ENCODE results near the gene ANKS3. TPM values are rescaled to one million over a fixed set of nuclear protein-coding genes. Genes with fewer than 3 reads are reported as not detected.

Gene ANKS3
- total and polyA plus RNA-seq, 8 donors, result 11.6 to 183 (median 25.9) TPM

DNA sequence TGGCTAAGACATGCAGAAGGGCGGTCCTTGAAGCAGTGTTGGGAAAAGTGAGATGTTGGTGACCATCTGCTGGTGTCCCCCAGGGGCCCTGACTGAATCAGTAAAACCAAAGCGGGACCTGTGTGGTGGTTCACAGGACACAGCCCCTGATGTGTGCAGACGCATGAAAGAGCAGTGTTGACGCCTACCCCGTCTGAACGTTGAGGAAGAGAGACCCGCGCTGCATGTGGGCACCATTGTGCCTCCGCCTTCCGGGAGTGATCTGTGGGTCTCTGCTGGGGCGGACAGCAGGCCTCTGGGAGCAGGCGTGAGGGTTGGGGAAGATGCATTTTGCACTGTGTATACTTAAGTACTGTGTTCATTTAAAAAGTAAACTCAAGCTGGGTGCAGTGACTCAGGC is 77.8 kb downstream of the ANKS3 start:
- peaks cover 57 to 79% (median 59%) of the 10 kb centered on the region in 4 donors for H3K4me1 ChIP-seq
- H3K27me3 ChIP-seq, result no peaks in the 10 kb centered on the region
- intact Hi-C loops (cut with DNase I; ENCODE audit: low total_unique reads), result no loop called here
- H3K36me3 ChIP-seq, result peaks cover 62 to 95% (median 91%) of the 10 kb centered on the region in 4 donors
- TF ChIP-seq, protein P1, sequence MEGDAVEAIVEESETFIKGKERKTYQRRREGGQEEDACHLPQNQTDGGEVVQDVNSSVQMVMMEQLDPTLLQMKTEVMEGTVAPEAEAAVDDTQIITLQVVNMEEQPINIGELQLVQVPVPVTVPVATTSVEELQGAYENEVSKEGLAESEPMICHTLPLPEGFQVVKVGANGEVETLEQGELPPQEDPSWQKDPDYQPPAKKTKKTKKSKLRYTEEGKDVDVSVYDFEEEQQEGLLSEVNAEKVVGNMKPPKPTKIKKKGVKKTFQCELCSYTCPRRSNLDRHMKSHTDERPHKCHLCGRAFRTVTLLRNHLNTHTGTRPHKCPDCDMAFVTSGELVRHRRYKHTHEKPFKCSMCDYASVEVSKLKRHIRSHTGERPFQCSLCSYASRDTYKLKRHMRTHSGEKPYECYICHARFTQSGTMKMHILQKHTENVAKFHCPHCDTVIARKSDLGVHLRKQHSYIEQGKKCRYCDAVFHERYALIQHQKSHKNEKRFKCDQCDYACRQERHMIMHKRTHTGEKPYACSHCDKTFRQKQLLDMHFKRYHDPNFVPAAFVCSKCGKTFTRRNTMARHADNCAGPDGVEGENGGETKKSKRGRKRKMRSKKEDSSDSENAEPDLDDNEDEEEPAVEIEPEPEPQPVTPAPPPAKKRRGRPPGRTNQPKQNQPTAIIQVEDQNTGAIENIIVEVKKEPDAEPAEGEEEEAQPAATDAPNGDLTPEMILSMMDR (IDR thresholded peaks at IDR 0.05), result no peak
- TF ChIP-seq POLR2AphosphoS5 (IDR thresholded peaks at IDR 0.05) (no peak), EP300 (IDR thresholded peaks at IDR 0.05) (no peak), POLR2A (IDR thresholded peaks at IDR 0.05) (no peak)
- no peak overlapping the region for H3K4me3 ChIP-seq
- peak overlapping the region in 3 of 5 donors; percentile 23 to 81 (median 80) for H3K27ac ChIP-seq
- DNase-seq, result no peak
- no peaks in the 10 kb centered on the region for H3K9me3 ChIP-seq
- 87 to 92% (median 90%) methylated on average over 12 of the region's 12 CpGs for WGBS, 5 donors

DNA sequence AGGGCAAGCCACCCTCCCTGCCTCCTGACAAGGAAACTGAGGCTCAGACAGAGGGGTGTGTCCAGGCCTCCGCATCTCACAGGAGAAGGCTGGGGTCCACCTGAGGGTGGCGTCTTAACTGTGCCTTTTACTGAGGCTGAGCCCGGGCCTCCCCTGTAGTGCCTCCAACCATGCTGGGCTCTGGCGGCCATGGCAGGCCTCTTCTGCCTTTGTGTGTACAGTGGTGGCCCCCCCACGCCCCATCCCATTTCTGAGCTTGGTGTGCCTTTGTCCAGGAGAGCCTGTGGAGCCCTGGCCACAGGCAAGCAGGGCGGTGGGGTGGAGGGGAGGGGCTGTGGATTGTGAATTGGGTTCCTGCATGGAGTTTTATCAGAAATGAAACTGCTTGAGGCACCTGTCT is 78.3 kb downstream of the ANKS3 start:
- WGBS, 5 donors, result 67 to 84% (median 81%) methylated on average over 3 to 6 of the region's 6 CpGs
- intact Hi-C loops (cut with DNase I; ENCODE audit: low total_unique reads), result no loop called here
- TF ChIP-seq POLR2AphosphoS5 (IDR thresholded peaks at IDR 0.05) (no peak), EP300 (IDR thresholded peaks at IDR 0.05) (no peak), POLR2A (IDR thresholded peaks at IDR 0.05) (no peak)
- TF ChIP-seq, protein P1 (IDR thresholded peaks at IDR 0.05), result no peak
- Histone ChIP-seq H3K27ac (peak overlapping the region; percentile 68 to 90 (median 81)), H3K36me3 (peaks cover 62 to 99% (median 94%) of the 10 kb centered on the region in 4 donors), H3K4me1 (peaks cover 54 to 79% (median 57%) of the 10 kb centered on the region in 4 donors), H3K9me3 (no peaks in the 10 kb centered on the region), H3K27me3 (no peaks in the 10 kb centered on the region), H3K4me3 (no peak overlapping the region)
- no peak for DNase-seq

DNA sequence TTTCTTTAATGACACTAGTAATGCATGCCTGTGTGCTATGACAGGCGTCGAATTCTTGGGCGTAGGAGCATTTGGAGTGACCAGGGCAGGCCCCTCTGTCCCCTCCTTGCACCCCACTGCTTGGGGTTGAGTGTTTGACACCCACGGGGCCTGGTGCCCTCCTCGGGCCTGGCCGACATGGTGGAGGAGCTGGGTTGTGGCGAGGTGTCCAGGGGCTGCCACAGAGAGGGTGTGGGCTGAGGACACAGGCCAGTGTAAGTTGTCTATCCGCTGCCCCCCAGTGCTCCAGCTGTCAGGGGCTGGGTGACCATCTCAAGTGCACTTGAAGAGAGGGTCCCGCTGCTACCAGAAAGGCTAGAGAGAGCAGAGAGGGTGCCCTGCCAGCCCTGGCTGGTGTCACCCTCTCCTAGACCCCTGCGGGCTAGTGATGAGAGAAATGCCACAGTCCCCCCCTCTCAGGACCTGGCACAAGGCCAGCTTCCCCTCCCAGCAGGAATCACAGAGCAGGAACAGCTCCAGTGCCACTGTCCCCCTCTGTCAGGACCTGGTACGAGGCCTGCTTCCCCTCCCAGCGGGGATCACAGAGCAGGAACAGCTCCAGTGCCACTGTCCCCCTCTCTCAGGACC is 79.0 kb downstream of the ANKS3 start:
- 62 to 70% (median 68%) methylated on average over 8 to 12 of the region's 12 CpGs for WGBS, 5 donors
- intact Hi-C loops (cut with DNase I; ENCODE audit: low total_unique reads), result no loop called here

More for the DNA sequence above, 79.0 kb downstream of the ANKS3 start:
- no peaks in the 10 kb centered on the region for H3K9me3 ChIP-seq
- DNase-seq, result no peak
- H3K27ac ChIP-seq, result peak overlapping the region; percentile 68 to 90 (median 81)
- peaks cover 47 to 79% (median 56%) of the 10 kb centered on the region in 4 donors for H3K4me1 ChIP-seq
- H3K4me3 ChIP-seq, result no peak overlapping the region
- H3K36me3 ChIP-seq, result peaks cover 62 to 99% (median 97%) of the 10 kb centered on the region in 4 donors
- TF ChIP-seq POLR2A (IDR thresholded peaks at IDR 0.05) (no peak), EP300 (IDR thresholded peaks at IDR 0.05) (no peak), POLR2AphosphoS5 (IDR thresholded peaks at IDR 0.05) (no peak)
- TF ChIP-seq, protein P1 (IDR thresholded peaks at IDR 0.05), result no peak
- H3K27me3 ChIP-seq, result no peaks in the 10 kb centered on the region
